GM23338 (cell line): ENCODE measurements around the gene AKAP7.

Source experiments
- CREB1 ChIP-seq: fragments of 250-450 bp; sonication (Bioruptor Pico); IDR thresholded peaks from 2 replicates; pipeline ENCODE4 v1.5.0; 2020; ENCODE audit warnings: low read depth, mild to moderate bottlenecking, moderate library complexity
- EZH2 ChIP-seq: fragments of 200-600 bp; sonication (generic); IDR thresholded peaks from one replicate; pipeline ENCODE4 v1.8.0; 2017; ENCODE audit warnings: antibody characterized with exemption, mild to moderate bottlenecking, low read depth; ENCODE audit not compliant: unreplicated experiment
- EZH2phosphoT487 ChIP-seq: fragments of 200-600 bp; sonication (generic); IDR thresholded peaks from one replicate; pipeline ENCODE4 v1.8.1; 2018; ENCODE audit warnings: antibody characterized with exemption; ENCODE audit not compliant: unreplicated experiment
- JUNB ChIP-seq: IDR thresholded peaks from one replicate; pipeline ENCODE4 v1.6.1; 2016; ENCODE audit warnings: antibody characterized with exemption; ENCODE audit not compliant: unreplicated experiment
- POLR2AphosphoS5 ChIP-seq: IDR thresholded peaks from 2 replicates; pipeline ENCODE4 v1.6.1; 2016; ENCODE audit warnings: antibody characterized with exemption, low read depth
- TF ChIP-seq, protein P1 (sequence below), 2 experiments: fragments of 200-600 bp in 1 of 2; sonication (generic) in 1 of 2; conservative IDR thresholded peaks; 2 replicates each; pipeline versions ENCODE4 v1.5.1 to v1.6.1; 2016 to 2017; ENCODE audit warnings: antibody characterized with exemption in 2 of 2, low read depth in 2 of 2, mild to moderate bottlenecking in 2 of 2, moderate library complexity in 1 of 2
- TF ChIP-seq, protein P2 (sequence below): IDR thresholded peaks from one replicate; pipeline ENCODE4 v1.6.1; 2018; ENCODE audit warnings: antibody characterized with exemption; ENCODE audit not compliant: unreplicated experiment
- TF ChIP-seq, protein P3 (sequence below): IDR thresholded peaks from 2 replicates; pipeline ENCODE4 v1.6.1; 2016; ENCODE audit warnings: antibody characterized with exemption

DNA sequence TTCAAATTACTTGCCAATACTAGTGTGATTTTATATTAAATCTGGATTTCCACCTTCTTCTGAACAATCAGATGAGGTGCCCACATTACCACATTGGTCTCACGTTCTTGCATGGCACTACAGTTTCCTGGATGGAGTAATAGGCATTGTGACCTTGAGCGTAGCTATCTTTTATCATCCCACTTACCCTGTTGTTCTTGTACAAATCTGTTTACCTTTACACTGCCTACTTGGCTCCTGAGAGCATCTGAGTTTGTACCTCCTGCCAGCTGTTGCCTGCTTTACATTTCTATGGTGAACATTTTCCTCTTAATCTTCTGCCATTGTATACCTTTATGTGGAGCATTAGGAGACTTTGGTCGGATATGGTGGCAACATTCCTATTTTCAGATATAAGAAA lies 90.7 kb downstream of the AKAP7 start:
- TF ChIP-seq, protein P1, sequence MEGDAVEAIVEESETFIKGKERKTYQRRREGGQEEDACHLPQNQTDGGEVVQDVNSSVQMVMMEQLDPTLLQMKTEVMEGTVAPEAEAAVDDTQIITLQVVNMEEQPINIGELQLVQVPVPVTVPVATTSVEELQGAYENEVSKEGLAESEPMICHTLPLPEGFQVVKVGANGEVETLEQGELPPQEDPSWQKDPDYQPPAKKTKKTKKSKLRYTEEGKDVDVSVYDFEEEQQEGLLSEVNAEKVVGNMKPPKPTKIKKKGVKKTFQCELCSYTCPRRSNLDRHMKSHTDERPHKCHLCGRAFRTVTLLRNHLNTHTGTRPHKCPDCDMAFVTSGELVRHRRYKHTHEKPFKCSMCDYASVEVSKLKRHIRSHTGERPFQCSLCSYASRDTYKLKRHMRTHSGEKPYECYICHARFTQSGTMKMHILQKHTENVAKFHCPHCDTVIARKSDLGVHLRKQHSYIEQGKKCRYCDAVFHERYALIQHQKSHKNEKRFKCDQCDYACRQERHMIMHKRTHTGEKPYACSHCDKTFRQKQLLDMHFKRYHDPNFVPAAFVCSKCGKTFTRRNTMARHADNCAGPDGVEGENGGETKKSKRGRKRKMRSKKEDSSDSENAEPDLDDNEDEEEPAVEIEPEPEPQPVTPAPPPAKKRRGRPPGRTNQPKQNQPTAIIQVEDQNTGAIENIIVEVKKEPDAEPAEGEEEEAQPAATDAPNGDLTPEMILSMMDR (conservative IDR thresholded peaks at IDR 0.05; ENCODE audit: low read depth in 2 of 2) = no peak
- no peak for TF ChIP-seq POLR2AphosphoS5
- no peak for TF ChIP-seq CREB1
- TF ChIP-seq EZH2phosphoT487 = no peak
- no peak for TF ChIP-seq EZH2
- TF ChIP-seq, protein P2, sequence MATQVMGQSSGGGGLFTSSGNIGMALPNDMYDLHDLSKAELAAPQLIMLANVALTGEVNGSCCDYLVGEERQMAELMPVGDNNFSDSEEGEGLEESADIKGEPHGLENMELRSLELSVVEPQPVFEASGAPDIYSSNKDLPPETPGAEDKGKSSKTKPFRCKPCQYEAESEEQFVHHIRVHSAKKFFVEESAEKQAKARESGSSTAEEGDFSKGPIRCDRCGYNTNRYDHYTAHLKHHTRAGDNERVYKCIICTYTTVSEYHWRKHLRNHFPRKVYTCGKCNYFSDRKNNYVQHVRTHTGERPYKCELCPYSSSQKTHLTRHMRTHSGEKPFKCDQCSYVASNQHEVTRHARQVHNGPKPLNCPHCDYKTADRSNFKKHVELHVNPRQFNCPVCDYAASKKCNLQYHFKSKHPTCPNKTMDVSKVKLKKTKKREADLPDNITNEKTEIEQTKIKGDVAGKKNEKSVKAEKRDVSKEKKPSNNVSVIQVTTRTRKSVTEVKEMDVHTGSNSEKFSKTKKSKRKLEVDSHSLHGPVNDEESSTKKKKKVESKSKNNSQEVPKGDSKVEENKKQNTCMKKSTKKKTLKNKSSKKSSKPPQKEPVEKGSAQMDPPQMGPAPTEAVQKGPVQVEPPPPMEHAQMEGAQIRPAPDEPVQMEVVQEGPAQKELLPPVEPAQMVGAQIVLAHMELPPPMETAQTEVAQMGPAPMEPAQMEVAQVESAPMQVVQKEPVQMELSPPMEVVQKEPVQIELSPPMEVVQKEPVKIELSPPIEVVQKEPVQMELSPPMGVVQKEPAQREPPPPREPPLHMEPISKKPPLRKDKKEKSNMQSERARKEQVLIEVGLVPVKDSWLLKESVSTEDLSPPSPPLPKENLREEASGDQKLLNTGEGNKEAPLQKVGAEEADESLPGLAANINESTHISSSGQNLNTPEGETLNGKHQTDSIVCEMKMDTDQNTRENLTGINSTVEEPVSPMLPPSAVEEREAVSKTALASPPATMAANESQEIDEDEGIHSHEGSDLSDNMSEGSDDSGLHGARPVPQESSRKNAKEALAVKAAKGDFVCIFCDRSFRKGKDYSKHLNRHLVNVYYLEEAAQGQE = no peak
- TF ChIP-seq, protein P3, sequence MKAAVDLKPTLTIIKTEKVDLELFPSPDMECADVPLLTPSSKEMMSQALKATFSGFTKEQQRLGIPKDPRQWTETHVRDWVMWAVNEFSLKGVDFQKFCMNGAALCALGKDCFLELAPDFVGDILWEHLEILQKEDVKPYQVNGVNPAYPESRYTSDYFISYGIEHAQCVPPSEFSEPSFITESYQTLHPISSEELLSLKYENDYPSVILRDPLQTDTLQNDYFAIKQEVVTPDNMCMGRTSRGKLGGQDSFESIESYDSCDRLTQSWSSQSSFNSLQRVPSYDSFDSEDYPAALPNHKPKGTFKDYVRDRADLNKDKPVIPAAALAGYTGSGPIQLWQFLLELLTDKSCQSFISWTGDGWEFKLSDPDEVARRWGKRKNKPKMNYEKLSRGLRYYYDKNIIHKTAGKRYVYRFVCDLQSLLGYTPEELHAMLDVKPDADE = no peak
- no peak for TF ChIP-seq JUNB
